T1000 (cell line): Measurements from ENCODE around the gene GPR4.
A peak's percentile ranks its signal among the peaks of the same experiment; 100 is the strongest.
"Not testable (repeated sequence)": the region's sequence is repeated elsewhere in the genome, so short reads cannot be mapped to it uniquely, and the experiment has no call there.

Source experiments
- DNase-seq: peaks from one replicate; lab custom pipeline; 2025; ENCODE audit warnings: mixed read lengths; lab: John Stamatoyannopoulos, UW

GPR4 gene

GRCh38 chr19:45621976-45622503, 20.0 kb upstream of the GPR4 start:
- no peak for DNase-seq

GRCh38 chr19:45621389-45621788, 19.4 kb upstream of the GPR4 start:
- no peak for DNase-seq

- DNase-seq = no peak
Measured at GRCh38 chr19:45616704-45617017, 14.6 kb upstream of the GPR4 start.

GRCh38 chr19:45615795-45616703, 14.0 kb upstream of the GPR4 start:
- peak; percentile 73 for DNase-seq

- not testable (repeated sequence) for DNase-seq
Measured at GRCh38 chr19:45615056-45615455, 13.0 kb upstream of the GPR4 start.

GRCh38 chr19:45613926-45614725, 12.1 kb upstream of the GPR4 start:
- peak; percentile 50 for DNase-seq

GRCh38 chr19:45608948-45609347, 6.9 kb upstream of the GPR4 start:
- no peak for DNase-seq

- DNase-seq = peak; percentile 76
Measured at GRCh38 chr19:45607071-45608029, 5.3 kb upstream of the GPR4 start.

- DNase-seq = no peak
Measured at GRCh38 chr19:45601115-45601514, 897 bp downstream of the GPR4 start.

GRCh38 chr19:45600340-45600885, 1.6 kb downstream of the GPR4 start:
- DNase-seq = no peak

- DNase-seq = no peak
Measured at GRCh38 chr19:45599286-45599685, 2.7 kb downstream of the GPR4 start.

GRCh38 chr19:45598267-45599001, 3.6 kb downstream of the GPR4 start:
- no peak for DNase-seq

GRCh38 chr19:45597425-45598111, 4.4 kb downstream of the GPR4 start:
- no peak for DNase-seq

- no peak for DNase-seq
Measured at GRCh38 chr19:45595814-45596213, 6.2 kb downstream of the GPR4 start.

- DNase-seq = no peak
Measured at GRCh38 chr19:45593520-45593919, 8.5 kb downstream of the GPR4 start.

GRCh38 chr19:45592366-45592765, 9.6 kb downstream of the GPR4 start:
- no peak for DNase-seq

GRCh38 chr19:45591638-45592005, 10.4 kb downstream of the GPR4 start:
- no peak for DNase-seq

GRCh38 chr19:45591004-45591637, 10.9 kb downstream of the GPR4 start:
- DNase-seq = no peak

GRCh38 chr19:45590300-45591003, 11.6 kb downstream of the GPR4 start:
- DNase-seq = no peak
